SK-N-SH (cell line): Measurements from ENCODE around the gene SAT2.

Experiments
- EP300 ChIP-seq, 2 experiments: IDR thresholded peaks; 2 replicates each; pipeline versions ENCODE4 v1.4.0 to v1.6.1; 2012; ENCODE audit warnings: borderline replicate concordance in 1 of 2, low read depth in 1 of 2, low read length in 1 of 2
- RAD21 ChIP-seq: IDR thresholded peaks from 2 replicates; pipeline ENCODE4 v1.6.1; 2012; ENCODE audit warnings: mild to moderate bottlenecking, low read length
- TF ChIP-seq, protein P1 (sequence below): fragments of 200-600 bp; sonication (generic); IDR thresholded peaks from 2 replicates; pipeline ENCODE4 v1.6.1; 2017; ENCODE audit warnings: antibody characterized with exemption, mild to moderate bottlenecking, moderate library complexity
- TF ChIP-seq, protein P2 (sequence below): fragments of 150-350 bp; IDR thresholded peaks from 2 replicates; pipeline ENCODE4 v1.6.1; 2016; ENCODE audit warnings: mild to moderate bottlenecking, low read depth, low read length
- TF ChIP-seq, protein P3 (sequence below): IDR thresholded peaks from 2 replicates; pipeline ENCODE4 v1.4.0; 2012; ENCODE audit warnings: low read depth

DNA sequence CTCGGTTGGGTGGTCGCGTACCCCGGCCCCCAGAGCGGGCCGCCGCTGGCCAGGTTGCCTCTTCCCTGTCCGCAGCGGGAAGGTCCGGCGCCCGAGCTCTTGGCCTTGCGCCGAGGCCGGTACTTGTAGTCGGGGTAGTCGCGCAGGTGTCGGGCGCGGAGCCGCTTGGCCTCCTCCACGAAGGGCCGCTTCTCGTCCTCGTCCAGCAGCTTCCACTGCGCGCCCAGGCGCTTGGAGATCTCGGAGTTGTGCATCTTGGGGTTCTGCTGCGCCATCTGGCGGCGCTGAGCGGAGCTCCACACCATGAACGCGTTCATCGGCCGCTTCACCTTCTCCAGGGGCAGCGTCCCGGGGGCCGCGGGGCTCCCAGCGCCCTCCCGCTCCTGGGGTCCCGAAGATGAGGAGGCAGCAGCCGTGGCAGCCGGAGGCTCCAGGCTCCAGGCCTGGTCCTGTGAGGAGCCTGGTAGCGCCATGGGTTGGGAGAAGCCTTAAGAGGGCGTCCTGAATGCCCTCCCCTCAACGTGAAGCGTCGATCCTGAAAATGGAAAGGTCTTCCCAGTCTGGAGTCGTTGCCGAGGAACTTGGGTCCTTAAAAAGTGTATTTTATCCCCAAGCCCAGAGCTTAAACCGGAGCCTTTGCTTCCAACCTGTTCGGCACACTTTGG lies 38.3 kb downstream of the SAT2 start:
- TF ChIP-seq, protein P1, sequence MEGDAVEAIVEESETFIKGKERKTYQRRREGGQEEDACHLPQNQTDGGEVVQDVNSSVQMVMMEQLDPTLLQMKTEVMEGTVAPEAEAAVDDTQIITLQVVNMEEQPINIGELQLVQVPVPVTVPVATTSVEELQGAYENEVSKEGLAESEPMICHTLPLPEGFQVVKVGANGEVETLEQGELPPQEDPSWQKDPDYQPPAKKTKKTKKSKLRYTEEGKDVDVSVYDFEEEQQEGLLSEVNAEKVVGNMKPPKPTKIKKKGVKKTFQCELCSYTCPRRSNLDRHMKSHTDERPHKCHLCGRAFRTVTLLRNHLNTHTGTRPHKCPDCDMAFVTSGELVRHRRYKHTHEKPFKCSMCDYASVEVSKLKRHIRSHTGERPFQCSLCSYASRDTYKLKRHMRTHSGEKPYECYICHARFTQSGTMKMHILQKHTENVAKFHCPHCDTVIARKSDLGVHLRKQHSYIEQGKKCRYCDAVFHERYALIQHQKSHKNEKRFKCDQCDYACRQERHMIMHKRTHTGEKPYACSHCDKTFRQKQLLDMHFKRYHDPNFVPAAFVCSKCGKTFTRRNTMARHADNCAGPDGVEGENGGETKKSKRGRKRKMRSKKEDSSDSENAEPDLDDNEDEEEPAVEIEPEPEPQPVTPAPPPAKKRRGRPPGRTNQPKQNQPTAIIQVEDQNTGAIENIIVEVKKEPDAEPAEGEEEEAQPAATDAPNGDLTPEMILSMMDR: peak; percentile 83
- TF ChIP-seq RAD21 (peak; percentile 61), EP300 (IDR thresholded peaks at IDR 0.05; ENCODE audit: borderline replicate concordance in 1 of 2, low read depth in 1 of 2, low read length in 1 of 2) (no peak)
- TF ChIP-seq, protein P2, sequence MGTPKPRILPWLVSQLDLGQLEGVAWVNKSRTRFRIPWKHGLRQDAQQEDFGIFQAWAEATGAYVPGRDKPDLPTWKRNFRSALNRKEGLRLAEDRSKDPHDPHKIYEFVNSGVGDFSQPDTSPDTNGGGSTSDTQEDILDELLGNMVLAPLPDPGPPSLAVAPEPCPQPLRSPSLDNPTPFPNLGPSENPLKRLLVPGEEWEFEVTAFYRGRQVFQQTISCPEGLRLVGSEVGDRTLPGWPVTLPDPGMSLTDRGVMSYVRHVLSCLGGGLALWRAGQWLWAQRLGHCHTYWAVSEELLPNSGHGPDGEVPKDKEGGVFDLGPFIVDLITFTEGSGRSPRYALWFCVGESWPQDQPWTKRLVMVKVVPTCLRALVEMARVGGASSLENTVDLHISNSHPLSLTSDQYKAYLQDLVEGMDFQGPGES: no peak
- TF ChIP-seq, protein P3, sequence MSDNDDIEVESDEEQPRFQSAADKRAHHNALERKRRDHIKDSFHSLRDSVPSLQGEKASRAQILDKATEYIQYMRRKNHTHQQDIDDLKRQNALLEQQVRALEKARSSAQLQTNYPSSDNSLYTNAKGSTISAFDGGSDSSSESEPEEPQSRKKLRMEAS: peak; percentile 52
